NCI-H2029 (cell line): ENCODE data around the gene LDHAL6A.

Experiments used
- DNase-seq: peaks from one replicate; lab custom pipeline; 2025; lab: John Stamatoyannopoulos, UW

Gene LDHAL6A

DNA sequence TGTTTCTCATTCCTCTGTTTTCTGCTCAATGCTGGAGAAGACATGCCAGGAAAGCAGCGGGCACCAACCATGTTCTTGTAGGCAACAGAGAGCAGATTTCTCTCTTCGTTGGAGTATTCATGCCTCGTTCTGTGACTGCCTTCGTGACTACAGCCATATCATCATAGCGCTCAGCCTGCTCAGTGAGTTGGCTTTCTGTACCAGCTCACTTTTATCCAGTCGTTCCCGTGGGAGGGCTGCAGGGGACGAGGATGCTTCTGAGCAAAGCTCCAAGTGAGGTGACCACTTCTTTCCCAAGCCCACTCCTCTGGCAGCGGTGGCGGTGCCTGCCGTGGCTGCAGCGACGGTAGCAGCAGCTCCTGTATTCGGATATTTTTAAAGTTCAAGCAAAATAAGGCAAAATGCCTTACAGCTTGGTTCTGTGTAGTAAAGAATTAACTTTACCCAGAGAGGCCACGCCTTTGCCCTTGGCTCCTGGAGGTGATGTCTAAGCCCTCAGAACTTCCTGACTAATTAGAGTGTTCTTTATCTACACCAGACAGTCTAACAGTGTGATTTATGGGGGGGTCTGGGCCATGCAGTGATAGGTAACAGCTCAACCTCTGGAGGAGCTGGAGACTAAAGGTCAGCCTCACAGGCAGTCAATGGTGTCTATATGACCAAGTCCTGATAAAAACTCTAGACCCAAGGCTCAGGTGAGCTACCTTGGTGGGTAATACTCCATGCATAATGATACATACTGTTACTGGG lies 35.3 kb downstream of the LDHAL6A start:
- DNase-seq = no peak

DNA sequence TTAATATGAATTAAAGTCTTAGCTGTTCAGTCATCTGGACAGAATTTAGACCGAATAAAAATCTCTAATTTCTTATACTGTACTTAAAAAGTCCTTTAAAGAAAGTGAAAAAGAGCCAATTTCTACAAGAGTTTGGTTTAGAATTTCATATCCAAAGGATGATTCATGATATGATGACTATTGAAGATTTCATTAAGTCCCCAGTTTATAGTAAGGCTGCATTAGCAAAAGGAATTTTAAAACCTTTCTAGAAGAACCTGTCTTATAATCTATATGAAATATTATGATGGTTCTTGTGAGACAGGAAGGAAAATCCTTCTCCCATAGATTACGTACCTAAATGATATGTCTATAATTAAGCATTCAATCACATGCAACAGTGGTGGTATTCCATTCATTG lies 36.3 kb downstream of the LDHAL6A start:
- DNase-seq = no peak

DNA sequence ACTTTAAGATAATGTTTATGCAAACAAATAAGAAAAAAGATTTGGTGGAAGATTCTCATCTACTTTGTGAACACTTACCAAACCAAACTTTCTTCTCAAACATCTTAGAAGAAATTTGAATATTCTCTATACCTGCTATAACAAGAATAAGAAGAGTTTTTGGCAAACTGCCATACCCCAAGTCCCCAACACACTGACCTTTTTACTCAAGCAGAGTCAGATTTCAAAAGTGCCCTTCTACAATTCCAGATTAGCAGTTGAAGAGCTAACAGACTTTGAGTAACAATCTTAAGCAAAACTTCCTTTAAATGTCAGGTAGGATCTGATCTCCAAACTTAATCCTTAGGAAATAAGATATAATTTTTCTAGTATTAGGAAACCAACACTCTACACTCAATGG lies 37.2 kb downstream of the LDHAL6A start:
- no peak for DNase-seq

DNA sequence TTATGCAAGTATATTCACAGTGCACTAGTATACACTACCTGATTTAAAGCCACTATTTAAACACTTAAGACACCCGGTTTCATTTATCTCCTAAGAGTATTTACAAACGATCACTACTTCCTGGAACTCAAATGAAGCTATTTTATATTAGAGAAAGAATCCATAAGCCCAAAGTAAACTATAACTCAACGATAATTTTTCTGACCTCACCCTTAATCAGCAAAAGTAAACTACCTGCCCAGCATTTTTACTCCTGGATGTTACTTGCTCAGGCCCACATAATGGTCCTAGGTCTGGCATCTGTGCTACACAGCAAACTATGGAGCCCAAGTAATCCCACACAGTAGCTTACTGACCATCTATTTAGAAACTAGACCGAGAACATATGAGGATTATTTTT lies 37.7 kb downstream of the LDHAL6A start:
- DNase-seq = no peak

DNA sequence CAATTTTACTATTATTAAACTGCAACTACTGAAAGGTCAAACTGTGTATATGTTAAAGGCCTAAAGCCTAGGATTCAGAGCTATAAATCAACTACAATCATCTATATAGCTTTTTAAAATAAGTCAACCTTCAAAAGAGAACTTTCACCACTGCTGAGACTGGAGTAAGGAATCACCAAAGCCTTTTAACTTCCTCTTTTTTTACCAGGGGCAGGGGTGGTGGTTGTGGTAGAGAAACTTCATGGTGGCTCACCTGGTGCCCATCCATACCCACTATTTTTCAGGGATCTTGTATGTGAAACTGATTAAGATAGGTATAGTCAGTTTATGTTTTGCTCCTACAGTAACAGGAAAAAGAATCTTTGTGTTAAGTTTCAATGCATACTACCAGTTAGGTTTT lies 39.6 kb downstream of the LDHAL6A start:
- no peak for DNase-seq

DNA sequence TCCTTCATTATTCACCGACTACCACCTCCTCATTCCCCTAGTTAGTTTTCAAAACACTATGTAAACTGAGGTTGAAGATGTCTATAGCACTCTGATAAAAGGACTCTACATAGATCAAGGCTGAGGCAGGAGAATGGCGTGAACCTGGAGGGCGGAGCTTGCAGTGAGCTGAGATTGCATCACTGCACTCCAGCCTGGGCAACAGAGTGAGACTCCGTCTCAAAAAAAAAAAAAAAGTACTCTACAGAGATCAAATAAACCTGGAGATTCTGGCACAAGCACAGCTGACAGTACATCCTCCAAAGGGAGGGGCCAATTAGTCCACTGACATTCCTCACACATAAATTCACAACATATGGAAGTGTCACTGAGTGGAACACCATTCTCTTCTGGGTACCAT lies 40.0 kb downstream of the LDHAL6A start:
- peak; percentile 26 for DNase-seq

DNA sequence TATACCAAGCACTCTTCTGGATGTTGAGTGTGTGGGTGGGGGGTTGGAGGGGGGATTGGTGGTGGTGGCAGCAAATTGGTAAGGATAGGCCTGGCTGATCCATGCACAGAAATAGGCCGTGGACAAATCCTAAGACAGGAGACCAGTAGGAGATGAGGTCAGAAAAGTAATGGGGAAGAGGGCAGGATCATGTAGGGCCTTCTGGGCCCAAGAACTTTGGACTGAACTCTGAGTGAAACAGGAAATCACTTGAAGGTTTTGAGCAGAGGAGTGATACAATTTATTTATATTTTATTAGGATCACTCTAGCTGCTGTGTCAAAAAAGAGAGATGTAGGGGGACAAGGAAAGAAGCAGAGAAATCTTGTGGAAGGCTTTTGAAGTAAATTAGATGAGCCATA lies 42.4 kb downstream of the LDHAL6A start:
- no peak for DNase-seq

DNA sequence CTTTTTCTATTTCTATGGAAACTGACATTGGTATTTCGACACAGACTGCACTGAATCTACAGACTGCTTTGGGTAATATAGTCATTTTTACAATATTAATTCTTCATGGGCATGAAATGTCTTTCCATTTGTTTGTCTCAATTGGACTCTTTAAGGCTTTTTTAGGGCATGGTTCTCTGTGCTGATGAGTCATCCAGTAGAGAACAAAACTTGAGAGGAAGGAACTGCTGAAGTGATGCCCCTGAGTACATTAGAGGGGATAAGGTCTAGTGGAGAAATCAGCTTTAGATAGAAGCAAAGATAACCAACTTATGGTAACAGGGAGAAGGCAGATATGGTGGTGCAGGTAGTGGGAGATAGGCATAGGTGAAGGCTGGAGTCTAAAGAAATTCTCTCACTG lies 46.0 kb downstream of the LDHAL6A start:
- no peak for DNase-seq

DNA sequence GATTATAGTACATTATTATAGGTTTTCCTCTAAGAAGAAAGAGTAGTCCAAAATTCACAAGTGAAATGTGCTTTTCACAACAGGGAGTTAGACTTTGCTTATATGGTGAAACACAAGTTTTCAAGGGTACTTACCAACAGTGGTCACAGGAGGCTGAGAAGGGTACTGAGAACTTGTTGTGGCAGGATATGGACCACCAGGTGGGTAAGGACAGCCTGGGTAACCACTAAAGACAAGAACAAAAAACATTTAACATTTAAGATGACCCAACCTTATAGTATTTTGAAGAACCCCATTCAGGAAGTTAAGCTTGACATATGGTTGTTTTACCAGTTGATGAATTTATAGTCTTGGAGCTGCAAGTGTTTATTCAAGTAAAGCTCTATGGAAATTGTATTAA lies 46.7 kb downstream of the LDHAL6A start:
- no peak for DNase-seq

DNA sequence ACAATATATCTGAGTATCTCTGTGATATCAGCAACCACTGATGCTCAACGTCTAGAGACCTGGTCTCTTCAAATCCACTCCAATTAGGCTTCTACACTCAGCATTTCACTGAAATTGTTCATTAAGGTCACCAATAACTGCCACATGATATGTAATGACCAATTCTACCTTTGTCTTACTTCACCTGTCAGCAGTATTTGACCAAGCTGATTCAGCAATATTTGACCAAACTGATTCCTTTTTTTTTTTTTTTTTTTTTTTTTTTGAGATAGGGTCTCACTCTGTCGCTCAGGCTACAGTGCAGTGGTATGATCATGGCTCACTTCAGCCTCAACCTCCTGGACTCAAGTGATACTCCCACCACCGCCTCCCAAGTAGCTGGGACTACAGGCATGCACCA lies 65.5 kb downstream of the LDHAL6A start:
- no peak for DNase-seq

DNA sequence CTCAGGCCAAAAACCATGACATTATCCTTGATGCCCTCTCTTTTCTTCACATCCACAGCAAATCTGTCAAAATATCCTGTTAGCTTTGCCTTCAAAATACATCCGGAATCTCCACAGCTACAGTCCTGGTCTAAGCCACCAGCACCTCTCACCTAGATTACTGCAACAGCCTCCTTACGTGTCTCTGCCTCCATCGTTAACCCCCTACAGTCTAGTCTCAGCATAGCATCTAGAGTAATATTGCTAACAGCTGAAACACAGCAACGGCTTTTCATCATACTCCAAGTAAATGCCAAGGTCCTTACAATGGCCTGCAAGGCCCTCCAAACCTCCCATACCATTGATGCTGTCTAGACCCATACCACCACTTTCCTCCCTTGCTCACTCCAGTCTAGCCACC lies 66.7 kb downstream of the LDHAL6A start:
- DNase-seq = no peak

DNA sequence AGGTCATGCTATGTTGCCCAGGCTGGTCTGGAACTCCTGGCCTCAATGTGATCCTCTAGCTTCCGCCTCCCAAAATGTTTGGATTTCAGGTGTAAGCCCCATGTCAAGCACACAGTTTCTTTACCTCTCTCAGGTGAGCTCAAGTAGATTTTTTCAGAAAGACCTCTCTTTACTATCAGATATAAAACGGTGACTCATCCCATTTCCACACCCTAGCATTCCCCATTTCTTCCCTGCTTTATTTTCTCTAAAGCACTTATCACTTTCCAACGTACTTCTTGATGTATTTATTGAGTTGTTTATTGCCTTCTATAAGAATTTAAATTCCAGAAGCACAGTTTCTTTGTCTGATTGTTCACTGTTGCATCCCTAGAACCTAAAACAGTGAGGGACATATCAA lies 67.4 kb downstream of the LDHAL6A start:
- DNase-seq = no peak

DNA sequence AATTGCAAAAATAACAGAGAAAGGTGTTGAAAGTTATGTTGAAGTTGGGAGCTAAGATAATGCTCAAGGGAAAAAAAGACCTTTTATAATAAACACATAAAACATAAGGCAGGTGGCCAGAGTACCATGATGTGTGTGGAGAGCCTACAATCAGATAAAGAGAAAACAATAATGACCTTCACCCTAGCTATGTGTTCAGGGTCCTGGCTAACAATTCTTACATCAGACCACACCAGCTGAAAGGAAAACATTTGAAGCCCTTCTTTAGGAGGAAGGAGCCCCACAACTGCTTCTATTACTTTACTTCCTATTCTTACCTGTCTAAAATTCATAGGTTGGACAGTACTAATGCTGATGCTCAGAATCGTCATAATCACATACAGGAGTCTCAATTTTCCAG lies 68.6 kb downstream of the LDHAL6A start:
- DNase-seq = no peak

DNA sequence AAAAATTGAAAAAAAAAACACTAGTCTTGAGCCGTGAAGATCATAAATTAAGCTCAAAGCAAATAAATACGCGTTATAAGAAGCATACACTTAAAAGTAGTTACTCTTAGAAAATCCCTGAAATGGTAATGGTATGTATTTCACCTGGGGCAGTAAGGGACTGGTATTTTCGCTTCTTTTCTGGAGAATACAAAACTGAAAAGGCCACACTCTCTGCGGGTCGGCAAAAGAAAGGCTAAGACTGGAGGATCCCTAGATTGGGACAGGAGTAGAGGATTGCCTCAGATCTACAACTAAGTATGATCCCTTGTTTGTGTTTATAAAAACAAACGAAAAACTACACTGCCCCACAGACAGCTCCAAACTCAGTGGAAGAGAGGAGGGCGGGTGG lies 70.5 kb downstream of the LDHAL6A start:
- DNase-seq = no peak

DNA sequence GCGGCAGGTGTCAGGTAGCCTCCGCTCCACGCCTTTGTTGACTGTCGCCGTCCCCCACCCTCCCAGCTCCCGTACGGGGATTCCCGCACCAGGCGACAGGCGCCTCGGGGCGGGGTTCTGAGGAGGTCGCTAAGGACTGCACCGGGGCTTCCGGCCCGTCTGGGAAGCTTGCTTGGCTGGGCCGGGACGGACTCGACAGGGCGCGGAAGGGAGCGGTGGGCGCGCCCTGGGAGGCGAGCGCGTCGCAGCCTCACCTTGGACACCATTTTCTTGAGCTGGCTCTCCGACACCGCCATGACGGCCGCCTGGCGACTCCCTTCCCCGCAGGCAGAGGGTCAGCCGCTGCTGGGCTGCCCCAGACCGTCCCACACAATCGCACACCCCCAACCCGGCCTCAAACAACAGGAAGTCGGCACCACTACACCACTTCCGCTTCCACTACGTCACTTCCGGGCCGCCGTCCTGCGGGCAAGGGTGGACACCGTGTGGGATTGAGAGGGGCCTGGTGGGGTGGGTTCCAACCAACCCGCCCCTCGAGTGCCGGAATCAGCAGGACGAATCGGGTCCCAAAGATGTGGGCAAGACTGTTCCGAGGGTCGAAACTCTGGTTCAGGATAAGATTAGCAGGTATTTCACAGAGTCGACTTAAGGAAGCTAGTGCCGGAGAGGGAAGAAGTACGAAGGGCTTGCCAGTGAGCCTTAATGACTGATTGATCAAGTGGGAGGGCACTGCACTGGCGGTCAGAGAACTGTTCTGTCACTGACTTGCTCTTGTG lies 71.1 kb downstream of the LDHAL6A start, which contains the start of gene TSG101:
TSS of gene TSG101 (minus strand) at position 422 of the 776 bp plus-strand sequence. CDS start at position 296, 126 bp downstream.
- peak; percentile 86 for DNase-seq

DNA sequence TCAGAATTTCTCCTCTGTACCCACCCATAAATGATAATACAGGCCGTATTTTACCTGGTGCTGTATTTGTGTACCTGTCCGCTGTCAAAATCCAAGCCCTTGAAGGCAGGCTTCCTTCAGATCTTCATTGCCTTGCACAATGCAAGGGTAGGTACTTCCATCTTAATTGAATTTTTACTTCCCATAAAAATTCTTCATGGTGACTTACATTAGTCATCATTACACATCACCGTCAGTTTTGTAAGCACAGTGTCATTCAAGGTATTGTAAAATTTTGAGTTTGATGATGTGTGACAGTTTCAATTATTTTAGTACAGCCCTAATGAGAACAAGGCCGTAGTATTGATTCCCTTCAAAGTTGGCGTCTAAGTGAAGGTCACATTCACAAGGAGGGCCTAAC lies 71.9 kb downstream of the LDHAL6A start:
- no peak for DNase-seq
